NCI-H1092 treated with DMSO at 0.1 percent for 48 hours (cell line): ENCODE data around the gene RGMA.
"Not testable (repeated sequence)": the region's sequence is repeated elsewhere in the genome, so short reads cannot be mapped to it uniquely, and the experiment has no call there.

Experiments
- DNase-seq: peaks from one replicate; lab custom pipeline; 2025; lab: John Stamatoyannopoulos, UW

The RGMA gene

DNA sequence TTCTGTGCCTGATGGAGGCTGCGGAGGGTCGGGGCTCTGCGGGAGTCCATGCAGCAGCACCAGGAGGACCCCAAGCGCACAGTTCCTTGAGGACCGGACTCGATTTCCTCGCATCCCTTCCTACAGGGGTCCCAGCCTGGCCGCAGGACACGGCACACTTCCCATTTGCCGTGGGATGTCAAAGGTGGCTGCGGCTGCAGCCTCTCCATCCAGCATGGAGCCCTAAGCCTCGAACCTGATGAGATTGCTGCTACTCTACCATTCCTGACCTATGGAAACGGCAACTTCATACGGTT is 40.6 kb downstream of the RGMA start:
- no peak for DNase-seq

DNA sequence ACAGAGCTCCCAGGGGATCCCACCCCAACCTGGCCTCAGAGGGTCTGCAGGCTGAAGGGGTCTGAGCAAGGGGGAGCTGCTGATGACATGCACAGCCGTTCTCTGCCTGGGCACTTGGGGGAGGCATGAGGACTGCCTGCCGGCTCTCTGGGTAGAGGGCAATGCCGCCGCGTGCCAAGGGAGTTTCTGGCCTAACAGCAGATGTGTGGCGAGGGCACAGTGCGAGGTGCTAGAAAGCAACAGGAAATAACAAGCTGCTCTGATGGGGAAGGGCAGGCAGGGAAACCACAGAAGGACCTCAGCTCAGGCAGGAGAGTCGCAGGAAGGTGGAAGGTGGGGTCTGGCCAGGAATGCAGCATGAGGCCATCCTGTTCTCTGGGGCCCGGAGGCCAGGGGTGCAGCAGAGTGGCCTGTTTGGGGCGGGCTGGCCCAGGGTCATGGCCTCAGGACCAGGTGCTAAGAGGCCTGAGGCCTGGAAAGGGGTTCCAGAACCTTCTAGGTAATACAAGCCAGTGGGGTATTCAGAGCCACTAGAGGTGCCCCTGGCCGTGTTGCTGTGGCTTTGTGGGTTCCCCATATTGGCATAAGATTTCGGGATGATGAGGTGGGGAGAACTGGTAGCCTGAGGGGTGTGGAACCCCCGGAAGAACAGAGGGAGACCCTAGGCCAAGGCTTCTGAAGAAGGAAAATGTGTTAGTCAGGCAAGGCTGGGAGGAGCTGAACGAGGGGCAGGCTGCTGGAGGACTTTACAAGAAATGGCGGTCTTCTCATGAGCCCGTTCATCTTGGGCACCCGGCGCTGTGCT is 41.2 kb downstream of the RGMA start:
- DNase-seq, result no peak

DNA sequence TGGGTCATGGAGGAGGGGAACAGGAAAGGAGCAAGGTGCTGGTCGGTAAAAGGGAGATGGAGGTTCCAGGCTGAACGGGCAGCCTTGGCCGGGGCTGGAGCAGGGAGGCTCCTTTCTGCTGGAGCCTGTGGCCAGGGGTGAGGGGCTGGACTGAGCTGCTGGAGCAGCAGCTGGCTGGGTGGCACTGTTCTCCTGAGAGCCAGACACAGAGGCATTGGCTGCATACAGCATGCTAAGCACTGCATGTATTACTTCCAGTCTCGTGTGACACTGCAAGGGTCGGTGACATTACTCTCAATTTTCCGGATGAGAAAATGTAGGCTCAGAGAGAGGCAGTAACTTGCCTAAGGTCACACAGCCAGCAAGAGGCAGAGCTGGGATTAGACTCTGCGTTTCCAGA is 42.3 kb downstream of the RGMA start:
- DNase-seq, result no peak

DNA sequence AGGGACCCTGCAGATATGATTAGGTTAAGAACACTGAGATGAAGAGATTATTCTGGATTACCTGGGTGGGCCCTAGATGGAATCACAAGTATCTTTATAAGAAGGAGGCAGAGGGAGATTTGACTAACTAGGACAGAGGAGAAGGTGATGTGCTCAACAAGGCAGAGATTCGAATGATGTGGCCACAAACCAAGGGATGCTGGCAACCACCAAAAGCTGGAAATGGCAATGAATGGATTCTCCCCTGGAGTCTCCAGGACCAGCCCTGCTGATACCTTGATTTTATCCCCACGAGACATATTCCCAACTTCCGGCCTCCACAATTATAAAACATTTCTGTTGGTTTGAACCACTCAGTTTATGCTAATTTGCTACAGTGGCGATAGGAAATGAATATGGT is 42.9 kb downstream of the RGMA start:
- no peak for DNase-seq

- DNase-seq, result no peak
Observed at GRCh38 chr15:93045191-93045785, 43.7 kb downstream of the RGMA start.

DNA sequence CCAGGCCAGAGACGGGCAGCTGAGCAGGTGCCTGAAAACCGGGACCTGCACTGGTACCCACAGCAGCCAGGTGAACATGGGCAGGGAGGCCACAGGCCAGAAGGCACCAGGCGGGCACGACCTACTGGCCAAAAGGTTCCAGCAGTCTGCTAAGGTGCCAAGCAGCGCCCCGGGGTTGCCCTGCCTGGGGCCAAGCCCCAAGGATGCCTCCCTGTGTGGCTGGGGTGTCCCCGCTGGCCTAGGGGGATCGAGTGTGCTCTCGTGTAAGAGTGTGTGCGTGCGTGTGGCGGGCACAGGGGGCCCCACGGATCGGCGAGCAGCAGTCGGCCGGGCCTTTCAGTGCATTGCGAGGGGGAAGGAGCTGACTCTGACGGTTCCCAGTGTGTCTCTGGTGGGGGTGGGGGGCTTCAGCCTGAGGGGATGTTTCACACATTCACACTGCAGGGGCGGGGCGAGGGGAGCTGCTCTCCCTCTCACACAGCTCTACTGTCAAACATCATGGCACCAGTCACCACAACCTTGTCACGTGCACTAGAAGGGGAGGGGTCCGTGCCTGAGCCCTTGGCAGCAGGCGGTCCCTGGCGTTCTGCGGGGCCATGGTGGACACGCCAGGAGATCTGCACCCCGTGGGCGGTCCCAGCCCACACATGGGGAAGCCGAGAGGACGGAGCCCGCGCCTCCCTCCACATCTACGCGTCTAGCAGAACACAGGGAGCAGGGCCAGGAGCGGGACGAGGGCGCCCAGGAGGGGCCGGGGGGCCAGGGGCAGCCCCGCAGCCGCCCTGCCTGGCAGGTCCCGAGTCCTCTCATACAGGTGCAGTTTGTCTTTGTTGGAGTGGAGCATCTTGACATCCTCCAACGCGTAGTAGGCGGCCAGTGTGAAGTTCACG is 44.5 kb downstream of the RGMA start:
- DNase-seq, result no peak

- DNase-seq, result no peak
Observed at GRCh38 chr15:93043621-93044300, 45.2 kb downstream of the RGMA start.

- DNase-seq, result no peak
Observed at GRCh38 chr15:93042691-93043378, 46.2 kb downstream of the RGMA start.

DNA sequence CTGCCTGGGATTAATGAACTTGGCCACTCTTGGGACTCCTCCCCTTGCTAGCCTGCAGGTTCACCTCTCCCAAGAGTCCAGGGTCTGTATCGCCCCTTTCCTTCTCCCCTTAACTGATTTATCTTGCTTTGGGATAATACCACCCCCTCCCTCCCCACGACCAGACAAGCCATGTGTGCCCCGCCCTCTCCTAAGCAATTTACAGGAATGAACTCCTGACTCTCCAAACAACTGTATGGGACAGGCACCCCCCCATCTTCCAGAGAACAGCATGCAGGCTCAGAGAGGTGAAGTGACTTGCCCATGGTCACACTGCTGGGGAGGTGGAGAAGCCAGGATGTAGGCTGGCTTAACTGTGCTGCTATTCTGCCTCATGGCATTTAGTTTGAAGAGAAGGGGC is 46.8 kb downstream of the RGMA start:
- no peak for DNase-seq

DNA sequence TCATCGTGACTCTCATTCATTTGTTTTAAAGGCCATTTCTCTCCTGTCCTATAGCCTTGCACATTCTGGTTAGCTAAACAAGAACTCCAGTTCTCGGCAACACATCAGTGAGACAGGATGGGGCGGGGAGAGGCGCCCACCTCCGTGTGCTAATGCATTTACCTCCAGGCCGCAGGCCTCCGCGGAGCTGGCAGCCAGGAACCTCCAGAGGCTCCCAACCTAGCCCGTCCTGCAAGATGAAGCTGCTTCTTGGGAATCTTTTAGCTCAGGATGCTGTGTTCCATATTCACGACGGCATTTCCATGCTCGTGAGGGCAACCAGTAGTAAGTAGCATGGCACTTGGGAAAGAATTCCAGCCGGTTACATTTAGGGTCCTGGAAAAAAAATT is 47.9 kb downstream of the RGMA start:
- DNase-seq, result no peak

DNA sequence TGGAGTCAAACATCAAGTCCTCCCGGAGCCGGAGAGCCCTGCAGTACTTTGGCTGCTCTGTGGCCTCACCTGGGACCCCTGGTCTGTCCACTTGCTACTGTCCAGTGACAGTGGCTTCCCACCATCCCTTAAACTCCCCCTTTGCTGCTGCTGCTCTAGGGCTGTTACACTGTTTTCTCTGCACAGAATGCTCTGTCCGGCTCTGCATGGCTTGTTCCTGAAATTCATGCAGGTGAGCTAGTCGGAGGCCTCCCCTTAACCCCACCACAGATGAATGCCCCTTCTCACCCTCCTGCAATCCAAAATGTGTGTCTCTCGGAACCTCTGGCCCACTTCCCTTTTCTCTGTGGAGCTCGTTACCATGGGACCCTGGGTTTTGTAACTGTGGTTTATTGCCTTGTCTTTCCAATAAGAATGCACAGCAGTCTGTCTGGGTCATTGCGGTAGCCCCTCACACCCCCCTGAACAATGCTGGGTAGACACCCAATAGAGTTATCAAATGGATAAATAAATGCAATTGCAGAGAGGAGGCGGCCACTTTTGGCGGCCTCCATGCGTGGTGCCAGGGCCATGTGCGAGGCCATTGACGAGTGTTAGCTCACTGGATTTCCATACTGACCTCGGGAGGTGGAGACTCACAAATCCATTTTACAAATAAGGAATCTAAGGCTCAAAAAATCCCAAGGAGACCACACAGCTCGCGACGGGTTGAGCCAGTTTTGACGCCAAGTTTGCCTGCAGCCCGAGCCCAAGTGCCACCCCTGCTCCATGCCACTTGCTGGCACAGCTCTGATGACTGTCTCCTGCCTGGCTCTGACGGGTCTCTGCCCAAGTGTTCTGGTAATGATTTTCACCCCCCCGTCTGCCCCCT is 48.5 kb downstream of the RGMA start:
- no peak for DNase-seq

- not testable (repeated sequence) for DNase-seq
Observed at GRCh38 chr15:93039562-93040287, 49.3 kb downstream of the RGMA start.

DNA sequence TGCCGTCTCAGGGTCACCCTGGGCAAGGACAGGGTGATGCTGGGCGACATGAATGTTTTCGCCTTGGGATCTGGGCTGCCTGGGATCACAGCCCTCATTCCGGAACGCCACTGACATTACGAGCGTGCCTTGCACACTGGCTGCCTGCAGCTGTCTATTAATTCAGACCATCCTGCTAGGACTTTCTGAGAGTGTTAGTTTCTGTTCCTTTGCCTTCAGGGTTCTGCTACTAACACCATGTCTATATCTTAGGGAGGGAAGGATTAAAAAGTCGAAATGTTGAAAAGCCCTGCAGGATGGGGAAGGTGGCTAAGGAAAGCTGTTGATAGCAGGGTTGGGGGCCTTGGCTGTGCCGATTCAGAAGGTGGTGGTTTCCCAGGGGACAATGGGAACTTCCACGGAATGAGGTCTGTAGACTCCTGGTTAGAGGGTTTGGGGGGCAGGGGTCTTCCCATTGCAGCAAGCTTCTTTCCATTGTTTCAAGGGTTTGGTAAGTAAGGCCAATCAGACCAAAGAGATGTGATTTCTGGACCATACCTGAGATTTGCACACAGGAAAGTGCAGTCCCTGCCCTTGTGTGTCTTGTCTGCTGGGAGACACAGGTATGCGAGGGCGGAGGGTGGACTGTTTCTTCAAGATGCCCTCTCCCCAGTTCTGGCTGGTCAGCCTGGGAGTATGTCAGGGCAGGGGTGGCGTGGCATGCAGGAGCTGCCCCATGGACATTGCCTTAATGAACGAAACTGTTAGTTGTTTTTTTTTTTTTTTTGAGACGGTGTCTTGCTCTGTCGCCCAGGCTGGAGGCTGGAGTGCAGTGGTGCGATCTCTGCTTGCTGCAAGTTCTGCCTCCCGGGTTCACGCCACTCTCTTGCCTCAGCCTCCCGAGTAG is 50.9 kb downstream of the RGMA start:
- no peak for DNase-seq

- DNase-seq, result peak; percentile 9
Observed at GRCh38 chr15:93036951-93037819, 51.8 kb downstream of the RGMA start.

- DNase-seq, result peak; percentile 21
Observed at GRCh38 chr15:93035953-93036810, 52.8 kb downstream of the RGMA start.

- DNase-seq, result no peak
Observed at GRCh38 chr15:93035092-93035915, 53.7 kb downstream of the RGMA start.
